ENCODE measurements around the gene OR51B6.
"Not testable (repeated sequence)": the region's sequence is repeated elsewhere in the genome, so short reads cannot be mapped to it uniquely, and the experiment has no call there.

OR51B6 gene

GRCh38 chr11:5351208-5351607 is at the start of gene OR51B6:
TSS of gene OR51B6 (plus strand) at chr11:5351508. CDS start at chr11:5351508, 0 bp downstream.
- no peak for DNase-seq

- no peak for DNase-seq
Measured at GRCh38 chr11:5301846-5302245, 49.5 kb upstream of the OR51B6 start, which contains the start of gene OR51B4. TSS of gene OR51B4 (minus strand) at chr11:5301946. CDS start at chr11:5301946, 0 bp downstream.

GRCh38 chr11:5303626-5304025 is 47.7 kb upstream of the OR51B6 start:
- DNase-seq: no peak

GRCh38 chr11:5304046-5304445 is 47.3 kb upstream of the OR51B6 start:
- no peak for DNase-seq

- no peak for DNase-seq
Measured at GRCh38 chr11:5307256-5308019, 43.9 kb upstream of the OR51B6 start.

- DNase-seq: no peak
Measured at GRCh38 chr11:5310423-5310822, 40.9 kb upstream of the OR51B6 start.

GRCh38 chr11:5313326-5314023 is 37.8 kb upstream of the OR51B6 start:
- DNase-seq: not testable (repeated sequence)

GRCh38 chr11:5317292-5317691 is 34.0 kb upstream of the OR51B6 start:
- DNase-seq: no peak

GRCh38 chr11:5324197-5324596 is 27.1 kb upstream of the OR51B6 start, which contains the start of gene OR51B2:
TSS of gene OR51B2 (minus strand) at chr11:5324297. CDS start at chr11:5324297, 0 bp downstream.
- DNase-seq: no peak

- no peak for DNase-seq
Measured at GRCh38 chr11:5335170-5335569, 16.1 kb upstream of the OR51B6 start.

- DNase-seq: no peak
Measured at GRCh38 chr11:5336331-5336730, 15.0 kb upstream of the OR51B6 start.

- not testable (repeated sequence) for DNase-seq
Measured at GRCh38 chr11:5337253-5337652, 14.1 kb upstream of the OR51B6 start.

- DNase-seq: no peak
Measured at GRCh38 chr11:5339771-5340322, 11.5 kb upstream of the OR51B6 start.

- no peak for DNase-seq
Measured at GRCh38 chr11:5343474-5344335, 7.6 kb upstream of the OR51B6 start, which contains the start of gene OR51B5. TSS of gene OR51B5 (minus strand) at chr11:5343524. CDS start at chr11:5343524, 0 bp downstream.

GRCh38 chr11:5345831-5346230 is 5.5 kb upstream of the OR51B6 start:
- no peak for DNase-seq

- DNase-seq: no peak
Measured at GRCh38 chr11:5348551-5349194, 2.6 kb upstream of the OR51B6 start.

- DNase-seq: no peak
Measured at GRCh38 chr11:5349550-5349949, 1.8 kb upstream of the OR51B6 start.

- DNase-seq: not testable (repeated sequence)
Measured at GRCh38 chr11:5356031-5356430, 4.7 kb downstream of the OR51B6 start.

GRCh38 chr11:5362017-5362625 is 10.8 kb downstream of the OR51B6 start:
- DNase-seq: no peak

- no peak for DNase-seq
Measured at GRCh38 chr11:5363679-5364078, 12.4 kb downstream of the OR51B6 start.

- DNase-seq: no peak
Measured at GRCh38 chr11:5364214-5364613, 12.9 kb downstream of the OR51B6 start.

GRCh38 chr11:5366365-5366764 is 15.1 kb downstream of the OR51B6 start:
- not testable (repeated sequence) for DNase-seq

Data from hippocampal formation (tissue), 2 donors.